HG02973 (cell line): ENCODE results near the gene TTPAL.

Experiments used
- ATAC-seq: cut with Tn5 transposase; IDR thresholded peaks from one replicate; pipeline ENCODE4 v1.9.1; 2021; ENCODE audit warnings: moderate library complexity; ENCODE audit not compliant: unreplicated experiment

TTPAL gene

GRCh38 chr20:44495802-44496481, 20.3 kb downstream of the TTPAL start:
- no peak for ATAC-seq

GRCh38 chr20:44496976-44497375, 21.3 kb downstream of the TTPAL start:
- no peak for ATAC-seq

- ATAC-seq, result no peak
Measured at GRCh38 chr20:44497761-44498160, 22.1 kb downstream of the TTPAL start.

- ATAC-seq, result no peak
Measured at GRCh38 chr20:44500221-44500620, 24.5 kb downstream of the TTPAL start.

- no peak for ATAC-seq
Measured at GRCh38 chr20:44501448-44501847, 25.8 kb downstream of the TTPAL start.

- no peak for ATAC-seq
Measured at GRCh38 chr20:44502968-44503367, 27.3 kb downstream of the TTPAL start.

- no peak for ATAC-seq
Measured at GRCh38 chr20:44504402-44505307, 29.0 kb downstream of the TTPAL start.

GRCh38 chr20:44509762-44510161, 34.1 kb downstream of the TTPAL start:
- no peak for ATAC-seq

GRCh38 chr20:44513871-44514270, 38.2 kb downstream of the TTPAL start:
- no peak for ATAC-seq

- ATAC-seq, result no peak
Measured at GRCh38 chr20:44516491-44516890, 40.8 kb downstream of the TTPAL start.

GRCh38 chr20:44517454-44517853, 41.8 kb downstream of the TTPAL start:
- no peak for ATAC-seq

GRCh38 chr20:44518248-44518647, 42.6 kb downstream of the TTPAL start:
- no peak for ATAC-seq

- no peak for ATAC-seq
Measured at GRCh38 chr20:44520881-44521280, 45.2 kb downstream of the TTPAL start.

GRCh38 chr20:44521484-44522481, 46.1 kb downstream of the TTPAL start, which contains the start of gene SERINC3:
Gene SERINC3, minus strand, starts transcription at chr20:44522070. Its CDS starts 119 bp downstream, at chr20:44521951.
- ATAC-seq, result peak; percentile 97

GRCh38 chr20:44522841-44523240, 47.2 kb downstream of the TTPAL start:
- ATAC-seq, result no peak

- ATAC-seq, result no peak
Measured at GRCh38 chr20:44523746-44524145, 48.1 kb downstream of the TTPAL start.

GRCh38 chr20:44526129-44526528, 50.5 kb downstream of the TTPAL start:
- ATAC-seq, result no peak

GRCh38 chr20:44527716-44528199, 52.1 kb downstream of the TTPAL start:
- no peak for ATAC-seq

- no peak for ATAC-seq
Measured at GRCh38 chr20:44528309-44528708, 52.6 kb downstream of the TTPAL start.

GRCh38 chr20:44532259-44532980, 56.7 kb downstream of the TTPAL start:
- ATAC-seq, result no peak
